Left colon (tissue), 2 donors: ENCODE measurements around the gene TMEM31. TPM values are rescaled to one million over a fixed set of nuclear protein-coding genes. Genes with fewer than 3 reads are reported as not detected.
A peak's percentile ranks its signal among the peaks of the same experiment; 100 is the strongest.

ENCODE experiments used
- ATAC-seq: fragments of 200-7000 bp; cut with Tn5 transposase; one replicate; pipeline ENCODE4 v1.9.1; 2020; ENCODE audit warnings: mild to moderate bottlenecking, moderate library complexity
- DNase-seq, 2 donors: peaks; one replicate each; pipeline ENCODE4 v3.0.0-alpha.2; 2020
- intact Hi-C, 2 donors: fragments of 100-400 bp; cut with DNase I in 1 of 2; cut with micrococcal nuclease in 1 of 2; formaldehyde crosslinking; loops; one replicate each; pipeline versions ENCODE4 v1.11.2 to v1.14.0; 2022; cut with DNase I, micrococcal nuclease
- long read RNA-seq: library from polyadenylated mRNA; unstranded; transcript quantifications from one replicate; pipeline ENCODE4 v2.0.0, GENCODE V29; 2021
- total RNA-seq, 2 donors: library from RNA; stranded (reverse); fragmentation: NEBNext Ultra II Directional; extraction: Animal tissue kit (Norgen Biotek cat#: 25700); gene quantifications; one replicate each; pipeline ENCODE4 v1.2.1, GENCODE V29; 2021
- donor health status: DM: no; HTN: no; CAD: no.
- donor health status: DM: yes; HTN: yes; CAD: no.

Gene TMEM31
- not detected for total RNA-seq
- long read RNA-seq = 0 reads

- DNase-seq = no peak
- ATAC-seq = no peak
- intact Hi-C loops = no loop called here
These were observed at the start of gene TMEM31 for GRCh38 chrX:103710609-103711008. TSS of gene TMEM31 (plus strand) at chrX:103710909. CDS start at chrX:103712259, 1,350 bp downstream.

- ATAC-seq (no peak), DNase-seq (peak in 1 of 2 donors; percentile 13)
- intact Hi-C loops = no loop called here
These were observed 46.5 kb upstream of the TMEM31 start for GRCh38 chrX:103663981-103664762.

- ATAC-seq = no peak
- DNase-seq = no peak
- intact Hi-C loops = no loop called here
These were observed 44.3 kb upstream of the TMEM31 start for GRCh38 chrX:103666202-103667107.

- ATAC-seq (no peak), DNase-seq (no peak)
- intact Hi-C loops = no loop called here
These were observed 41.0 kb upstream of the TMEM31 start for GRCh38 chrX:103669745-103670144.

- no peak for DNase-seq
- intact Hi-C loops = no loop called here
- ATAC-seq = no peak
These were observed 35.9 kb upstream of the TMEM31 start for GRCh38 chrX:103674531-103675454.

GRCh38 chrX:103678199-103678993 is 32.3 kb upstream of the TMEM31 start:
- intact Hi-C loops = no loop called here
- ATAC-seq = no peak

GRCh38 chrX:103681443-103681842 is 29.3 kb upstream of the TMEM31 start:
- no peak for DNase-seq
- ATAC-seq = no peak
- intact Hi-C loops = no loop called here

More at GRCh38 chrX:103678199-103678993, 32.3 kb upstream of the TMEM31 start:
- DNase-seq = no peak

- no peak for ATAC-seq
- intact Hi-C loops = no loop called here
These were observed 25.3 kb upstream of the TMEM31 start for GRCh38 chrX:103685396-103685795.

GRCh38 chrX:103686199-103687072 is 24.3 kb upstream of the TMEM31 start, which contains the start of gene MORF4L2:
TSS of gene MORF4L2 (minus strand) at chrX:103686699. CDS start at chrX:103677027, 9,672 bp downstream.
- DNase-seq (peak; percentile 86 to 96), ATAC-seq (peak; percentile 86)
- intact Hi-C loops = no loop called here

More at GRCh38 chrX:103685396-103685795, 25.3 kb upstream of the TMEM31 start:
- DNase-seq = no peak

GRCh38 chrX:103687073-103687695 is 23.5 kb upstream of the TMEM31 start:
- intact Hi-C loops = no loop called here
- DNase-seq (peak; percentile 85 to 91), ATAC-seq (peak; percentile 77)

GRCh38 chrX:103687696-103688201 is 23.0 kb upstream of the TMEM31 start:
- intact Hi-C loops = no loop called here
- peak; percentile 30 for ATAC-seq
- peak; percentile 66 to 73 for DNase-seq

- ATAC-seq (no peak), DNase-seq (no peak)
- intact Hi-C loops = no loop called here
These were observed 21.8 kb upstream of the TMEM31 start for GRCh38 chrX:103688946-103689345.

- intact Hi-C loops = no loop called here
- ATAC-seq (no peak), DNase-seq (no peak)
These were observed 19.6 kb upstream of the TMEM31 start for GRCh38 chrX:103691059-103691458.

- intact Hi-C loops = no loop called here
- no peak for DNase-seq
- ATAC-seq = no peak
These were observed 13.0 kb upstream of the TMEM31 start for GRCh38 chrX:103697687-103698086.

- no peak for DNase-seq
- intact Hi-C loops = no loop called here
- no peak for ATAC-seq
These were observed 11.5 kb upstream of the TMEM31 start for GRCh38 chrX:103699243-103699642.

- intact Hi-C loops = no loop called here
- ATAC-seq (no peak), DNase-seq (no peak)
These were observed 5.8 kb upstream of the TMEM31 start for GRCh38 chrX:103704863-103705262.
